Endothelial cell of umbilical vein (primary cell): ENCODE data around the gene MEF2A. TPM values are rescaled to one million over a fixed set of nuclear protein-coding genes. Genes with fewer than 3 reads are reported as not detected.

Experiments
- BruUV-seq: library from RNA; stranded (reverse); fragments of 400-500 nt; replicated peaks from 2 replicates; lab custom pipeline; 2021; lab: Mats Ljungman, UMichigan
- CTCF ChIA-PET: fragments of 300-600, 350-600 bp; sonication (Branson Sonifier 250); formaldehyde crosslinking; loops from one replicate; lab custom pipeline; 2021; ENCODE audit warnings: antibody characterized with exemption, inconsistent platforms; lab: Charles Lee
- POLR2A ChIA-PET: fragments of 300-600, 350-600 bp; sonication (Branson Sonifier 250); formaldehyde crosslinking; loops from one replicate; lab custom pipeline; 2021; ENCODE audit warnings: antibody characterized with exemption, inconsistent platforms; lab: Charles Lee
- DNase-seq: peaks from one replicate; pipeline ENCODE4 v3.0.0-alpha.2; 2011; ENCODE audit warnings: low read depth, low spot score
- FAIRE-seq: peaks from 2 replicates; lab custom pipeline; 2011; peaks lifted over from hg19 to GRCh38; lab: Jason Lieb, UNC
- H2AFZ ChIP-seq: 2 replicates; pipeline ENCODE4 v1.6.0; 2012; ENCODE audit warnings: low read depth, low read length, control low read depth, inconsistent platforms
- H3K27ac ChIP-seq: 2 replicates; pipeline ENCODE4 v1.5.1; 2011; ENCODE audit warnings: low read depth, mild to moderate bottlenecking, control low read depth, low read length, moderate library complexity; ENCODE audit not compliant: insufficient read depth
- H3K27me3 ChIP-seq, 2 experiments: 2 replicates each; pipeline versions ENCODE4 v1.6.0 to v1.6.1; 2011; ENCODE audit warnings: low read length in 2 of 2, mixed read lengths in 1 of 2; ENCODE audit not compliant: control insufficient read depth in 2 of 2, insufficient read depth in 2 of 2
- H3K36me3 ChIP-seq, 2 experiments: 2 replicates in 1 of 2; 3 replicates in 1 of 2; pipeline ENCODE4 v1.5.1; 2011; ENCODE audit warnings: low read length in 2 of 2, mild to moderate bottlenecking in 1 of 2, moderate library complexity in 1 of 2; ENCODE audit not compliant: control insufficient read depth in 2 of 2, insufficient read depth in 2 of 2; ENCODE audit errors: extremely low read depth in 1 of 2
- H3K4me1 ChIP-seq: 3 replicates; pipeline ENCODE4 v1.5.1; 2011; ENCODE audit warnings: mild to moderate bottlenecking, low read length; ENCODE audit not compliant: control insufficient read depth, insufficient read depth; ENCODE audit errors: extremely low read depth
- H3K4me2 ChIP-seq: 2 replicates; pipeline ENCODE4 v1.6.1; 2011; ENCODE audit warnings: low read length, control low read depth, mixed read lengths; ENCODE audit not compliant: insufficient read depth
- H3K4me3 ChIP-seq, 3 experiments: fragments of 200-600 bp in 1 of 3; sonication (generic), shearing (Covaris generic) in 1 of 3; replicated peaks in 1 of 3; 2 replicates each; pipeline ENCODE4 v1.5.1; 2011 to 2016; ENCODE audit warnings: control low read depth in 3 of 3, low read length in 3 of 3, mild to moderate bottlenecking in 2 of 3, inconsistent platforms in 1 of 3, low read depth in 1 of 3, moderate library complexity in 1 of 3; ENCODE audit not compliant: insufficient read depth in 1 of 3
- H3K79me2 ChIP-seq: 2 replicates; pipeline ENCODE4 v1.6.0; 2012; ENCODE audit warnings: low read length, inconsistent platforms; ENCODE audit not compliant: control insufficient read depth, insufficient read depth
- H3K9ac ChIP-seq: replicated peaks from 2 replicates; pipeline ENCODE3; 2011; ENCODE audit warnings: low read length, control low read depth; ENCODE audit not compliant: insufficient read depth; ENCODE audit errors: extremely low read depth
- H3K9me1 ChIP-seq: replicated peaks from 3 replicates; pipeline ENCODE4 v1.6.0; 2011; ENCODE audit warnings: mild to moderate bottlenecking, low read length; ENCODE audit not compliant: control insufficient read depth, insufficient read depth; ENCODE audit errors: extremely low read depth
- H3K9me3 ChIP-seq: replicated peaks from 2 replicates; pipeline ENCODE4 v1.5.1; 2012; ENCODE audit warnings: low read length, inconsistent platforms; ENCODE audit not compliant: control insufficient read depth, insufficient read depth
- H4K20me1 ChIP-seq: replicated peaks from 2 replicates; pipeline ENCODE3; 2011; ENCODE audit warnings: mild to moderate bottlenecking, low read length; ENCODE audit not compliant: control insufficient read depth, insufficient read depth; ENCODE audit errors: extremely low read depth
- EZH2 ChIP-seq: IDR thresholded peaks from 2 replicates; pipeline ENCODE4 v1.6.1; 2012; ENCODE audit warnings: borderline replicate concordance, low read depth, mild to moderate bottlenecking, moderate library complexity, low read length, inconsistent platforms; ENCODE audit not compliant: severe bottlenecking
- FOS ChIP-seq: IDR thresholded peaks from 2 replicates; pipeline ENCODE4 v1.6.1; 2011; ENCODE audit warnings: mild to moderate bottlenecking, low read length, moderate library complexity, borderline replicate concordance; ENCODE audit not compliant: insufficient read depth
- GATA2 ChIP-seq: IDR thresholded peaks from 2 replicates; pipeline ENCODE4 v1.7.0; 2011; ENCODE audit warnings: low read depth, mild to moderate bottlenecking, moderate library complexity, mixed read lengths, low read length; ENCODE audit not compliant: insufficient read length, insufficient read depth
- POLR2AphosphoS5 ChIP-seq: IDR thresholded peaks from 2 replicates; pipeline ENCODE4 v1.6.1; 2012; ENCODE audit warnings: low read depth, mild to moderate bottlenecking, control low read depth, low read length, moderate library complexity; ENCODE audit not compliant: insufficient read depth
- dilution Hi-C: fragments of 300-500 bp; cut with MboI; formaldehyde crosslinking; loops from one replicate; pipeline ENCODE4 v1.15.0; 2019; ENCODE audit warnings: low sequenced_read_pairs; ENCODE audit not compliant: extremely low pct_ligation_motif_present
- intact Hi-C: fragments of 100-400 bp; cut with micrococcal nuclease; formaldehyde crosslinking; loops from one replicate; pipeline ENCODE4 v1.10.0; 2022
- polyA plus RNA-seq, 4 experiments: library from polyadenylated mRNA; depleted of rRNA in 3 of 4; stranded (reverse) in 3 of 4; unstranded in 1 of 4; fragments of >200 nt; gene quantifications; 2 replicates each; pipeline versions ENCODE4 v1.2.1 to v1.2.3, GENCODE V29; 2011 to 2012; ENCODE audit warnings: missing spikeins in 1 of 4
- total RNA-seq: library from RNA; stranded (reverse); gene quantifications from 2 replicates; pipeline ENCODE4 v1.2.3, GENCODE V29; 2021
- TF ChIP-seq, protein P1 (sequence below): IDR thresholded peaks from 2 replicates; pipeline ENCODE4 v1.6.1; 2011; ENCODE audit not compliant: insufficient read depth, insufficient read length

MEF2A gene
- total and polyA plus RNA-seq, 2 donors (not counting 3 experiments of a cell fraction or from before 2014, with no cell fraction given): 38.0 to 45.3 TPM

- dilution Hi-C loops (no loop called here), intact Hi-C loops (no loop called here)
- TF ChIP-seq, protein P1, sequence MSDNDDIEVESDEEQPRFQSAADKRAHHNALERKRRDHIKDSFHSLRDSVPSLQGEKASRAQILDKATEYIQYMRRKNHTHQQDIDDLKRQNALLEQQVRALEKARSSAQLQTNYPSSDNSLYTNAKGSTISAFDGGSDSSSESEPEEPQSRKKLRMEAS: no peak
- TF ChIP-seq EZH2 (no peak), POLR2AphosphoS5 (no peak), GATA2 (no peak)
- no peaks in the 10 kb centered on the region for H3K9me1 ChIP-seq
- H3K4me1 ChIP-seq: peaks cover 4% of the 10 kb centered on the region
- no peak overlapping the region for H3K9ac ChIP-seq
- no peak overlapping the region for H3K27ac ChIP-seq
- H2AFZ ChIP-seq: no peak overlapping the region
- ChIA-PET CTCF (interaction anchor here (4.3 kb wide), 1 partner anchor 11 kb away, joined by 29 read pairs; no protein-coding TSS in a partner anchor), POLR2A (interaction anchor here (0.6 kb wide), 1 partner anchor 127 kb away, joined by 3 read pairs; the partner anchor contains the start of gene MEF2A)
- H3K36me3 ChIP-seq: peaks cover 2 to 14% of the 10 kb centered on the region in 2 experiments
- H3K4me3 ChIP-seq: no peak overlapping the region
- no peak overlapping the region for H3K4me2 ChIP-seq
- no peaks in the 10 kb centered on the region for H3K79me2 ChIP-seq
- DNase-seq (no peak), FAIRE-seq (no peak)
- BruUV-seq: no TSS peak
- H3K27me3 ChIP-seq: no peaks in the 10 kb centered on the region
- no peaks in the 10 kb centered on the region for H3K9me3 ChIP-seq
- H4K20me1 ChIP-seq: no peaks in the 10 kb centered on the region
These were observed 127.0 kb downstream of the MEF2A start for GRCh38 chr15:99692825-99693224.

- Histone ChIP-seq H3K79me2 (no peaks in the 10 kb centered on the region), H2AFZ (no peak overlapping the region), H3K4me2 (no peak overlapping the region), H3K9ac (no peak overlapping the region), H3K9me3 (no peaks in the 10 kb centered on the region), H3K4me1 (peaks cover 4% of the 10 kb centered on the region), H3K27me3 (no peaks in the 10 kb centered on the region), H3K27ac (no peak overlapping the region), H3K4me3 (no peak overlapping the region), H4K20me1 (no peaks in the 10 kb centered on the region), H3K36me3 (peaks cover 2 to 9% of the 10 kb centered on the region in 2 experiments), H3K9me1 (no peaks in the 10 kb centered on the region)
- ChIA-PET CTCF (interaction anchor here (1.5 kb wide), 1 partner anchor 8 kb away, joined by 10 read pairs; no protein-coding TSS in a partner anchor), POLR2A (no interaction called here)
- DNase-seq: peak; percentile 29
- dilution Hi-C loops (no loop called here), intact Hi-C loops (no loop called here)
- TF ChIP-seq FOS: no peak
- no peak for FAIRE-seq
- BruUV-seq: no TSS peak
These were observed 130.3 kb downstream of the MEF2A start for GRCh38 chr15:99696096-99696495.
